Smooth muscle cell (in vitro differentiated cells): ENCODE results near the gene CETP. TPM values are rescaled to one million over a fixed set of nuclear protein-coding genes. Genes with fewer than 3 reads are reported as not detected.

ENCODE experiments used
- DNase-seq: peaks from one replicate; lab custom pipeline; 2025; ENCODE audit not compliant: unreplicated experiment; lab: John Stamatoyannopoulos, UW
- H2AFZ ChIP-seq: fragments of 200-600 bp; sonication (generic); 2 replicates; pipeline ENCODE4 v1.6.0; 2016; ENCODE audit warnings: antibody characterized with exemption, low read depth, mild to moderate bottlenecking
- H3F3A ChIP-seq: fragments of 200-600 bp; sonication (generic); 2 replicates; pipeline ENCODE4 v1.6.0; 2017; ENCODE audit warnings: antibody characterized with exemption, low read depth
- H3K27ac ChIP-seq: fragments of 200-600 bp; sonication (generic); 2 replicates; pipeline ENCODE4 v1.5.1; 2016; ENCODE audit warnings: low read depth, mild to moderate bottlenecking
- H3K27me3 ChIP-seq: fragments of 200-600 bp; sonication (generic); 2 replicates; pipeline ENCODE4 v1.6.1; 2016; ENCODE audit warnings: low read depth, mild to moderate bottlenecking
- H3K36me3 ChIP-seq: fragments of 200-600 bp; sonication (generic); 2 replicates; pipeline ENCODE4 v1.5.1; 2016; ENCODE audit warnings: low read depth
- H3K4me1 ChIP-seq: fragments of 200-600 bp; sonication (generic); 2 replicates; pipeline ENCODE4 v1.5.1; 2016; ENCODE audit warnings: low read depth
- H3K4me2 ChIP-seq: fragments of 200-600 bp; sonication (generic); 2 replicates; pipeline ENCODE4 v1.6.0; 2016; ENCODE audit warnings: mild to moderate bottlenecking
- H3K4me3 ChIP-seq: fragments of 200-600 bp; sonication (generic); 2 replicates; pipeline ENCODE4 v1.5.1; 2016; ENCODE audit warnings: mild to moderate bottlenecking
- H3K79me2 ChIP-seq: fragments of 200-600 bp; sonication (generic); 2 replicates; pipeline ENCODE4 v1.6.0; 2016; ENCODE audit warnings: low read depth, mild to moderate bottlenecking
- H3K9ac ChIP-seq: fragments of 200-600 bp; sonication (generic); 2 replicates; pipeline ENCODE4 v1.6.0; 2016; ENCODE audit warnings: low read depth
- H3K9me3 ChIP-seq: fragments of 200-600 bp; sonication (generic); replicated peaks from 2 replicates; pipeline ENCODE4 v1.5.1; 2016; ENCODE audit warnings: low read depth
- H4K20me1 ChIP-seq: fragments of 200-600 bp; sonication (generic); 2 replicates; pipeline ENCODE4 v1.6.0; 2016; ENCODE audit warnings: low read depth
- WGBS: methylation state at CpG from one replicate; pipeline ENCODE4 v1.1.7; 2016; ENCODE audit warnings: low lambda C conversion rate; 5-methylcytosine and 5-hydroxymethylcytosine counted together
- polyA plus RNA-seq: library from polyadenylated mRNA; unstranded; fragments of >200 nt; fragmentation: Nextera tagmentation; extraction: Ambion mirVana; gene quantifications from 2 replicates; pipeline ENCODE4 v1.2.1, GENCODE V29; 2016
- total RNA-seq: library from RNA; depleted of rRNA; stranded (reverse); fragments of >200 nt; gene quantifications from 2 replicates; pipeline ENCODE4 v1.2.3, GENCODE V29; 2014
- TF ChIP-seq, protein P1 (sequence below): fragments of 200-600 bp; sonication (generic); IDR thresholded peaks from 2 replicates; pipeline ENCODE4 v1.5.1; 2017; ENCODE audit warnings: borderline replicate concordance, mild to moderate bottlenecking, antibody characterized with exemption; ENCODE audit not compliant: insufficient read depth, poor library complexity, severe bottlenecking

The CETP gene
- total and polyA plus RNA-seq, 2 experiments from 2014 or later: not detected

DNA sequence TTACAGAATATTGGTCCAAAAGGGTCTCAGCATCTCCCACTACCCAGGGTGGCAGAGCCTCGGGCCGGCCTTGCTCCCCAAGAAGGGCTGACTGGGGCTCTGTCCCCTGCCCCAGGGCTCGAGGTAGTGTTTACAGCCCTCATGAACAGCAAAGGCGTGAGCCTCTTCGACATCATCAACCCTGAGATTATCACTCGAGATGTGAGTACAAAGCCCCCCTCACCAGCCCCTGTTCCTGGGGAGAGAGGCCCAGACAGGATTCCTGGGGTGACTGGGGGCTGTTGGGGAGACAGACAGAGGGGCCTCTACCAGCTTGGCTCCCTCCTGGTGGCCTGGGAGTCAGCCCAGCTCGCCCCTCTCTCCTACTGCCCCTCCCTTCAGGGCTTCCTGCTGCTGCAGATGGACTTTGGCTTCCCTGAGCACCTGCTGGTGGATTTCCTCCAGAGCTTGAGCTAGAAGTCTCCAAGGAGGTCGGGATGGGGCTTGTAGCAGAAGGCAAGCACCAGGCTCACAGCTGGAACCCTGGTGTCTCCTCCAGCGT lies 21.5 kb downstream of the CETP start:
- H3K9ac ChIP-seq: no peak overlapping the region
- WGBS: 71% methylated on average over 9 of the region's 9 CpGs

GRCh38 chr16:56984639-56985038 lies 22.9 kb downstream of the CETP start:
- Histone ChIP-seq H3K4me2 (no peak overlapping the region), H3K27ac (no peak overlapping the region), H3K4me1 (peaks cover 11% of the 10 kb centered on the region), H3K79me2 (no peaks in the 10 kb centered on the region), H4K20me1 (no peaks in the 10 kb centered on the region), H3F3A (peaks cover 4% of the 10 kb centered on the region), H3K27me3 (no peaks in the 10 kb centered on the region), H3K9ac (no peak overlapping the region), H2AFZ (no peak overlapping the region), H3K4me3 (no peak overlapping the region), H3K9me3 (no peaks in the 10 kb centered on the region), H3K36me3 (no peaks in the 10 kb centered on the region)
- DNase-seq: no peak
- TF ChIP-seq, protein P1, sequence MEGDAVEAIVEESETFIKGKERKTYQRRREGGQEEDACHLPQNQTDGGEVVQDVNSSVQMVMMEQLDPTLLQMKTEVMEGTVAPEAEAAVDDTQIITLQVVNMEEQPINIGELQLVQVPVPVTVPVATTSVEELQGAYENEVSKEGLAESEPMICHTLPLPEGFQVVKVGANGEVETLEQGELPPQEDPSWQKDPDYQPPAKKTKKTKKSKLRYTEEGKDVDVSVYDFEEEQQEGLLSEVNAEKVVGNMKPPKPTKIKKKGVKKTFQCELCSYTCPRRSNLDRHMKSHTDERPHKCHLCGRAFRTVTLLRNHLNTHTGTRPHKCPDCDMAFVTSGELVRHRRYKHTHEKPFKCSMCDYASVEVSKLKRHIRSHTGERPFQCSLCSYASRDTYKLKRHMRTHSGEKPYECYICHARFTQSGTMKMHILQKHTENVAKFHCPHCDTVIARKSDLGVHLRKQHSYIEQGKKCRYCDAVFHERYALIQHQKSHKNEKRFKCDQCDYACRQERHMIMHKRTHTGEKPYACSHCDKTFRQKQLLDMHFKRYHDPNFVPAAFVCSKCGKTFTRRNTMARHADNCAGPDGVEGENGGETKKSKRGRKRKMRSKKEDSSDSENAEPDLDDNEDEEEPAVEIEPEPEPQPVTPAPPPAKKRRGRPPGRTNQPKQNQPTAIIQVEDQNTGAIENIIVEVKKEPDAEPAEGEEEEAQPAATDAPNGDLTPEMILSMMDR: no peak
- 89% methylated on average over 6 of the region's 6 CpGs for WGBS

More for the DNA sequence above, 21.5 kb downstream of the CETP start:
- H3K4me1 ChIP-seq: peaks cover 11% of the 10 kb centered on the region
- H3K4me3 ChIP-seq: no peak overlapping the region
- H4K20me1 ChIP-seq: no peaks in the 10 kb centered on the region
- H2AFZ ChIP-seq: no peak overlapping the region
- no peak overlapping the region for H3K4me2 ChIP-seq
- DNase-seq: no peak
- no peaks in the 10 kb centered on the region for H3K36me3 ChIP-seq
- no peaks in the 10 kb centered on the region for H3K27me3 ChIP-seq
- H3K79me2 ChIP-seq: no peaks in the 10 kb centered on the region
- no peaks in the 10 kb centered on the region for H3K9me3 ChIP-seq
- no peak overlapping the region for H3K27ac ChIP-seq
- TF ChIP-seq, protein P1: no peak
- peaks cover 4% of the 10 kb centered on the region for H3F3A ChIP-seq

GRCh38 chr16:56985288-56985961 lies 23.7 kb downstream of the CETP start:
- Histone ChIP-seq H3K4me3 (no peak overlapping the region), H3K4me1 (peaks cover 11% of the 10 kb centered on the region), H3K27me3 (no peaks in the 10 kb centered on the region), H3F3A (no peaks in the 10 kb centered on the region), H3K36me3 (no peaks in the 10 kb centered on the region), H2AFZ (peak overlapping the region; percentile 78), H3K9ac (no peak overlapping the region), H3K9me3 (no peaks in the 10 kb centered on the region), H3K27ac (peak overlapping the region; percentile 32), H3K4me2 (peak overlapping the region; percentile 7), H4K20me1 (no peaks in the 10 kb centered on the region), H3K79me2 (no peaks in the 10 kb centered on the region)
- WGBS: 47% methylated on average over 7 of the region's 7 CpGs
- DNase-seq: no peak
- TF ChIP-seq, protein P1: no peak

DNA sequence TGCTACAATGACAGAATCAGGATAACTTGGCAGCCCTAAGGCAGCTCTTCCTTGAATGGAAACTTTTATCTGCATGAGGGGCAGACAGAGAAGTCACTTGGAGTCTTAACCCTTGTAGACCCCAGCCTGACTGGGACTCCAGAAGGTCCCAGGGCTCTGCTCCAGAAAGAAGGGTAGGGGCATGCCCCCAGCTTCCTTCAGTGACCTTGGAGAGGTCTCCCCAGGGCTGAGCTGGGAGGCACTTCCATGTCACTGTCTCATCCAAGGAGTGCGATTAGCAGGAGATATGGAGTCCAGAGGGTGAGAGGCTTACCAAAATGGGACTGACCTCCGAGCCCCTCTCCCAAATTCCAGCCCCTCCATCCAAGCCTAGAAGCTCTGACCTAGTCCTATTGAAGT lies 24.2 kb downstream of the CETP start:
- no peaks in the 10 kb centered on the region for H3K79me2 ChIP-seq
- peak overlapping the region; percentile 32 for H3K27ac ChIP-seq
- H3K4me3 ChIP-seq: no peak overlapping the region
- no peaks in the 10 kb centered on the region for H4K20me1 ChIP-seq
- H3K4me1 ChIP-seq: peaks cover 7% of the 10 kb centered on the region
- TF ChIP-seq, protein P1: no peak
- no peaks in the 10 kb centered on the region for H3K9me3 ChIP-seq
- H3K4me2 ChIP-seq: no peak overlapping the region
- WGBS: 100% methylated on average over 2 of the region's 2 CpGs
- H3K27me3 ChIP-seq: peaks cover 5% of the 10 kb centered on the region
- peak overlapping the region; percentile 78 for H2AFZ ChIP-seq
- no peak overlapping the region for H3K9ac ChIP-seq
- DNase-seq: no peak
- no peaks in the 10 kb centered on the region for H3K36me3 ChIP-seq
- no peaks in the 10 kb centered on the region for H3F3A ChIP-seq
